Caco-2 (cell line): ENCODE data around the gene SGF29. TPM values are rescaled to one million over a fixed set of nuclear protein-coding genes. Genes with fewer than 3 reads are reported as not detected.
"Not testable (repeated sequence)": the region's sequence is repeated elsewhere in the genome, so short reads cannot be mapped to it uniquely, and the experiment has no call there.

Source experiments
- BruUV-seq: library from RNA; stranded (reverse); fragments of 400-500 nt; replicated peaks from 2 replicates; lab custom pipeline; 2021; lab: Mats Ljungman, UMichigan
- CTCF ChIA-PET: fragments of 300-600 bp; sonication (Branson Sonifier 250); formaldehyde crosslinking; loops from one replicate; lab custom pipeline; 2022; ENCODE audit warnings: antibody characterized with exemption; lab: Charles Lee
- POLR2A ChIA-PET: fragments of 300-600 bp; sonication (Branson Sonifier 250); formaldehyde crosslinking; loops from one replicate; lab custom pipeline; 2022; ENCODE audit warnings: antibody characterized with exemption; lab: Charles Lee
- DNase-seq, 2 experiments: peaks; one replicate each; pipeline versions ENCODE4 v3.0.0 to v3.0.0-alpha.2; 2020 to 2022
- H3K27me3 ChIP-seq: replicated peaks from 2 replicates; pipeline ENCODE4 v1.6.0; 2011; ENCODE audit warnings: low read length; ENCODE audit not compliant: control insufficient read depth, insufficient read depth
- H3K36me3 ChIP-seq: 2 replicates; pipeline ENCODE4 v1.5.1; 2011; ENCODE audit warnings: low read length; ENCODE audit not compliant: control insufficient read depth, insufficient read depth
- H3K4me1 ChIP-seq: fragments of 250-450 bp; sonication (Bioruptor Pico); 2 replicates; pipeline ENCODE4 v1.5.1; 2020; ENCODE audit warnings: mild to moderate bottlenecking
- H3K4me3 ChIP-seq: 2 replicates; pipeline ENCODE4 v1.5.1; 2011; ENCODE audit warnings: low read depth, mild to moderate bottlenecking, control low read depth, low read length
- H3K9me3 ChIP-seq: fragments of 250-450 bp; sonication (Bioruptor Pico); 2 replicates; pipeline ENCODE4 v1.5.1; 2020; ENCODE audit warnings: mild to moderate bottlenecking, moderate library complexity
- H3K27ac Mint-ChIP-seq: one replicate; pipeline ENCODE4 v1.8.0; 2022; ENCODE audit warnings: mixed read lengths; ENCODE audit not compliant: unreplicated experiment
- H3K27me3 Mint-ChIP-seq: one replicate; pipeline ENCODE4 v1.8.0; 2022; ENCODE audit warnings: mixed read lengths; ENCODE audit not compliant: insufficient read depth, unreplicated experiment
- H3K36me3 Mint-ChIP-seq: one replicate; pipeline ENCODE4 v1.8.0; 2022; ENCODE audit warnings: mild to moderate bottlenecking, mixed read lengths; ENCODE audit not compliant: insufficient read depth, unreplicated experiment
- H3K4me1 Mint-ChIP-seq: one replicate; pipeline ENCODE4 v1.8.0; 2022; ENCODE audit warnings: low read depth, mixed read lengths; ENCODE audit not compliant: unreplicated experiment
- H3K4me3 Mint-ChIP-seq: one replicate; pipeline ENCODE4 v1.8.0; 2022; ENCODE audit warnings: mild to moderate bottlenecking, moderate library complexity, mixed read lengths; ENCODE audit not compliant: unreplicated experiment
- H3K9me3 Mint-ChIP-seq: one replicate; pipeline ENCODE4 v1.8.0; 2022; ENCODE audit warnings: mixed read lengths; ENCODE audit not compliant: unreplicated experiment
- CTCF ChIP-seq, 2 experiments: fragments of 200-600 bp in 1 of 2; IDR thresholded peaks; 1 replicate in 1 of 2; 2 replicates in 1 of 2; pipeline versions ENCODE4 v1.5.1 to v1.8.0; 2011 to 2022; ENCODE audit warnings: antibody characterized with exemption in 1 of 2, control low read depth in 1 of 2, inconsistent platforms in 1 of 2, low read depth in 1 of 2, low read length in 1 of 2, mild to moderate bottlenecking in 1 of 2, moderate library complexity in 1 of 2; ENCODE audit not compliant: insufficient read depth in 1 of 2, severe bottlenecking in 1 of 2, unreplicated experiment in 1 of 2
- intact Hi-C: fragments of 100-400 bp; cut with micrococcal nuclease; formaldehyde crosslinking; loops from one replicate; pipeline ENCODE4 v1.10.0; 2022; ENCODE audit not compliant: unreplicated experiment
- total RNA-seq: library from RNA; stranded (reverse); gene quantifications from 2 replicates; pipeline ENCODE4 v1.2.3, GENCODE V29; 2022

Gene SGF29
- total RNA-seq, 1 experiment from 2014 or later = 29.8 TPM

GRCh38 chr16:28623172-28623711, 69.5 kb downstream of the SGF29 start:
- H3K4me3 Mint-ChIP-seq = peak overlapping the region; percentile 81

GRCh38 chr16:28630905-28631304, 77.2 kb downstream of the SGF29 start:
- H3K9me3 ChIP-seq, H3K4me3 Mint-ChIP-seq, H3K27me3 Mint-ChIP-seq, H3K27ac Mint-ChIP-seq, H3K4me1 Mint-ChIP-seq, intact Hi-C loops, H3K27me3 ChIP-seq, H3K4me3 ChIP-seq, DNase-seq, H3K9me3 Mint-ChIP-seq, POLR2A ChIA-PET, H3K36me3 ChIP-seq, CTCF ChIA-PET, H3K36me3 Mint-ChIP-seq, H3K4me1 ChIP-seq, BruUV-seq: not testable (repeated sequence)

More at GRCh38 chr16:28623172-28623711, 69.5 kb downstream of the SGF29 start:
- no peaks in the 10 kb centered on the region for H3K9me3 Mint-ChIP-seq
- H3K27me3 Mint-ChIP-seq = no peaks in the 10 kb centered on the region
- Histone ChIP-seq H3K36me3 (no peaks in the 10 kb centered on the region), H3K4me1 (peaks cover 7% of the 10 kb centered on the region; the same call in 1 of the 2 replicates), H3K9me3 (no peaks in the 10 kb centered on the region), H3K27me3 (no peaks in the 10 kb centered on the region), H3K4me3 (peak overlapping the region; percentile 96)
- intact Hi-C loops = no loop called here
- peak; percentile 78 to 83 for DNase-seq
- H3K4me1 Mint-ChIP-seq = peaks cover 12% of the 10 kb centered on the region
- peaks cover 12% of the 10 kb centered on the region for H3K36me3 Mint-ChIP-seq
- POLR2A ChIA-PET = interaction anchor here (0.5 to 0.8 kb wide), 2 partner anchors 144 to 302 kb away, joined by 3 to 7 read pairs; no protein-coding TSS in a partner anchor
- BruUV-seq = no TSS peak
- CTCF ChIA-PET = no interaction called here
- peak overlapping the region; percentile 84 for H3K27ac Mint-ChIP-seq
- no peak for TF ChIP-seq CTCF (IDR thresholded peaks at IDR 0.05; ENCODE audit: insufficient read depth in 1 of 2, low read depth in 1 of 2, low read length in 1 of 2, severe bottlenecking in 1 of 2, unreplicated experiment in 1 of 2)

GRCh38 chr16:28636093-28636823, 82.5 kb downstream of the SGF29 start:
- H3K27ac Mint-ChIP-seq, POLR2A ChIA-PET: not testable (repeated sequence)

GRCh38 chr16:28637765-28638164, 84.0 kb downstream of the SGF29 start, which contains the start of gene NPIPB8:
NPIPB8 (plus strand) TSS chr16:28638065; CDS start chr16:28638361, 296 bp downstream.
- not testable (repeated sequence) for H3K27me3 Mint-ChIP-seq, BruUV-seq, H3K27ac Mint-ChIP-seq

More at GRCh38 chr16:28636093-28636823, 82.5 kb downstream of the SGF29 start:
- DNase-seq, CTCF ChIA-PET, H3K4me3 Mint-ChIP-seq, H3K36me3 Mint-ChIP-seq, H3K27me3 Mint-ChIP-seq, H3K9me3 Mint-ChIP-seq, H3K36me3 ChIP-seq, H3K27me3 ChIP-seq, H3K4me3 ChIP-seq, H3K4me1 ChIP-seq, intact Hi-C loops, H3K9me3 ChIP-seq, BruUV-seq, H3K4me1 Mint-ChIP-seq: not testable (repeated sequence)

GRCh38 chr16:28638359-28638758, 84.6 kb downstream of the SGF29 start:
- H3K27me3 ChIP-seq, DNase-seq, H3K36me3 Mint-ChIP-seq, intact Hi-C loops, H3K36me3 ChIP-seq, H3K4me3 ChIP-seq, H3K27me3 Mint-ChIP-seq, H3K4me1 ChIP-seq, H3K27ac Mint-ChIP-seq, H3K4me3 Mint-ChIP-seq, POLR2A ChIA-PET, BruUV-seq, H3K9me3 ChIP-seq, H3K9me3 Mint-ChIP-seq, H3K4me1 Mint-ChIP-seq, CTCF ChIA-PET: not testable (repeated sequence)

More at GRCh38 chr16:28637765-28638164, 84.0 kb downstream of the SGF29 start, which contains the start of gene NPIPB8:
- H3K4me1 ChIP-seq, intact Hi-C loops, H3K4me3 Mint-ChIP-seq, H3K36me3 ChIP-seq, POLR2A ChIA-PET, H3K9me3 ChIP-seq, H3K4me3 ChIP-seq, DNase-seq, H3K36me3 Mint-ChIP-seq, H3K4me1 Mint-ChIP-seq, H3K27me3 ChIP-seq, CTCF ChIA-PET, H3K9me3 Mint-ChIP-seq: not testable (repeated sequence)

- H3K4me1 Mint-ChIP-seq, CTCF ChIA-PET, H3K4me3 ChIP-seq, H3K27me3 ChIP-seq, H3K36me3 ChIP-seq, H3K4me1 ChIP-seq, H3K4me3 Mint-ChIP-seq, H3K36me3 Mint-ChIP-seq, POLR2A ChIA-PET, intact Hi-C loops, DNase-seq, H3K9me3 ChIP-seq, H3K9me3 Mint-ChIP-seq, H3K27ac Mint-ChIP-seq, H3K27me3 Mint-ChIP-seq, BruUV-seq: not testable (repeated sequence)
These were observed 86.2 kb downstream of the SGF29 start for GRCh38 chr16:28639959-28640358.
